Measurements from ENCODE around the gene PROP1. TPM values are rescaled to one million over a fixed set of nuclear protein-coding genes. Genes with fewer than 3 reads are reported as not detected.
"Not testable (repeated sequence)": the region's sequence is repeated elsewhere in the genome, so short reads cannot be mapped to it uniquely, and the experiment has no call there.

Gene PROP1
- total RNA-seq, 1 experiment from 2014 or later = not detected

- Histone ChIP-seq H3K9me3 (ENCODE audit: low read depth, low read length, poor library complexity, severe bottlenecking) (no peaks in the 10 kb centered on the region), H3K4me1 (ENCODE audit: insufficient read depth, low read length, poor library complexity, severe bottlenecking) (no peaks in the 10 kb centered on the region), H3K27me3 (replicated peaks; ENCODE audit: insufficient read depth, low read depth, low read length, poor library complexity) (peaks cover 42% of the 10 kb centered on the region), H3K36me3 (ENCODE audit: insufficient read depth, low read length, poor library complexity, severe bottlenecking) (no peaks in the 10 kb centered on the region), H3K4me3 (ENCODE audit: low read depth, low read length, poor library complexity, severe bottlenecking) (no peak overlapping the region), H3K27ac (ENCODE audit: low read depth, low read length, poor library complexity, severe bottlenecking) (no peak overlapping the region)
- DNase-seq (ENCODE audit: low spot score) = no peak
- ChIA-PET POLR2A (ENCODE audit: low non-redundant PET) (no interaction called here), CTCF (no interaction called here)
- intact Hi-C loops (cut with micrococcal nuclease; ENCODE audit: unreplicated experiment) = no loop called here
- BruUV-seq (replicated peaks) = no TSS peak
- peak; percentile 36; the same call in 1 of the 2 replicates for TF ChIP-seq CTCF (conservative IDR thresholded peaks at IDR 0.05; ENCODE audit: low read depth, low read length)
- no peak for TF ChIP-seq EZH2 (IDR thresholded peaks at IDR 0.05; ENCODE audit: borderline replicate concordance, low read depth, low read length, poor library complexity, severe bottlenecking)
Measured at GRCh38 chr5:177982072-177982727, 13.8 kb downstream of the PROP1 start.

- H3K4me1 ChIP-seq (ENCODE audit: insufficient read depth, low read length, poor library complexity, severe bottlenecking) = no peaks in the 10 kb centered on the region
- H3K4me3 ChIP-seq (ENCODE audit: low read depth, low read length, poor library complexity, severe bottlenecking) = no peak overlapping the region
- no TSS peak for BruUV-seq (replicated peaks)
- ChIA-PET CTCF (no interaction called here), POLR2A (ENCODE audit: low non-redundant PET) (no interaction called here)
- H3K27ac ChIP-seq (ENCODE audit: low read depth, low read length, poor library complexity, severe bottlenecking) = no peak overlapping the region
- no peak for DNase-seq (ENCODE audit: low spot score)
- no peak for TF ChIP-seq CTCF (conservative IDR thresholded peaks at IDR 0.05; ENCODE audit: low read depth, low read length)
- no peak for TF ChIP-seq EZH2 (IDR thresholded peaks at IDR 0.05; ENCODE audit: borderline replicate concordance, low read depth, low read length, poor library complexity, severe bottlenecking)
- no peaks in the 10 kb centered on the region for H3K36me3 ChIP-seq (ENCODE audit: insufficient read depth, low read length, poor library complexity, severe bottlenecking)
- intact Hi-C loops (cut with micrococcal nuclease; ENCODE audit: unreplicated experiment) = no loop called here
- H3K9me3 ChIP-seq (ENCODE audit: low read depth, low read length, poor library complexity, severe bottlenecking) = no peaks in the 10 kb centered on the region
- H3K27me3 ChIP-seq (replicated peaks; ENCODE audit: insufficient read depth, low read depth, low read length, poor library complexity) = peaks cover 38% of the 10 kb centered on the region
Measured at GRCh38 chr5:177981296-177982071, 14.6 kb downstream of the PROP1 start.

- POLR2A ChIA-PET (ENCODE audit: low non-redundant PET) = no interaction called here
- intact Hi-C loops (cut with micrococcal nuclease; ENCODE audit: unreplicated experiment) = no loop called here
- BruUV-seq (replicated peaks) = no TSS peak
Measured at GRCh38 chr5:177980743-177981151, 15.3 kb downstream of the PROP1 start.

GRCh38 chr5:177977600-177977999 is 18.4 kb downstream of the PROP1 start:
- not testable (repeated sequence) for H3K27ac ChIP-seq (ENCODE audit: low read depth, low read length, poor library complexity, severe bottlenecking); DNase-seq (ENCODE audit: low spot score)

More at GRCh38 chr5:177980743-177981151, 15.3 kb downstream of the PROP1 start:
- Histone ChIP-seq H3K27ac (ENCODE audit: low read depth, low read length, poor library complexity, severe bottlenecking) (no peak overlapping the region), H3K4me1 (ENCODE audit: insufficient read depth, low read length, poor library complexity, severe bottlenecking) (no peaks in the 10 kb centered on the region), H3K27me3 (replicated peaks; ENCODE audit: insufficient read depth, low read depth, low read length, poor library complexity) (peaks cover 31% of the 10 kb centered on the region), H3K4me3 (ENCODE audit: low read depth, low read length, poor library complexity, severe bottlenecking) (no peak overlapping the region), H3K9me3 (ENCODE audit: low read depth, low read length, poor library complexity, severe bottlenecking) (no peaks in the 10 kb centered on the region), H3K36me3 (ENCODE audit: insufficient read depth, low read length, poor library complexity, severe bottlenecking) (no peaks in the 10 kb centered on the region)
- DNase-seq (ENCODE audit: low spot score) = peak; percentile 34
- CTCF ChIA-PET = no interaction called here
- TF ChIP-seq CTCF (conservative IDR thresholded peaks at IDR 0.05; ENCODE audit: low read depth, low read length) = no peak
- TF ChIP-seq EZH2 (IDR thresholded peaks at IDR 0.05; ENCODE audit: borderline replicate concordance, low read depth, low read length, poor library complexity, severe bottlenecking) = no peak

More at GRCh38 chr5:177977600-177977999, 18.4 kb downstream of the PROP1 start:
- H3K36me3 ChIP-seq (ENCODE audit: insufficient read depth, low read length, poor library complexity, severe bottlenecking); intact Hi-C loops (cut with micrococcal nuclease; ENCODE audit: unreplicated experiment); H3K4me1 ChIP-seq (ENCODE audit: insufficient read depth, low read length, poor library complexity, severe bottlenecking); CTCF ChIA-PET; POLR2A ChIA-PET (ENCODE audit: low non-redundant PET); H3K9me3 ChIP-seq (ENCODE audit: low read depth, low read length, poor library complexity, severe bottlenecking); BruUV-seq (replicated peaks); H3K27me3 ChIP-seq (replicated peaks; ENCODE audit: insufficient read depth, low read depth, low read length, poor library complexity); H3K4me3 ChIP-seq (ENCODE audit: low read depth, low read length, poor library complexity, severe bottlenecking): not testable (repeated sequence)
